SK-N-SH (cell line): ENCODE measurements around the gene POU2F3. TPM values are rescaled to one million over a fixed set of nuclear protein-coding genes. Genes with fewer than 3 reads are reported as not detected.
A peak's percentile ranks its signal among the peaks of the same experiment; 100 is the strongest.

Source experiments
- CTCF ChIA-PET: fragments of 300-600, 350-600 bp; formaldehyde crosslinking; extraction: SDS; loops from one replicate; lab custom pipeline; 2021; lab: Yijun Ruan, JAX
- POLR2A ChIA-PET: fragments of 350-600 bp; sonication (Branson Sonifier 250); formaldehyde crosslinking; extraction: SDS; loops from one replicate; lab custom pipeline; 2020; ENCODE audit warnings: antibody characterized with exemption, inconsistent platforms; lab: Yijun Ruan, JAX
- DNase-seq: peaks from one replicate; pipeline ENCODE4 v3.0.0; 2012
- H2AFZ ChIP-seq: fragments of 200-600 bp; sonication (generic); 2 replicates; pipeline ENCODE4 v1.8.1; 2016; ENCODE audit warnings: antibody characterized with exemption, mild to moderate bottlenecking, low read depth
- H3F3A ChIP-seq: fragments of 200-600 bp; sonication (generic); replicated peaks from 2 replicates; pipeline ENCODE3; 2016; ENCODE audit warnings: antibody characterized with exemption, mild to moderate bottlenecking; ENCODE audit not compliant: insufficient read depth
- H3K27ac ChIP-seq, 2 experiments: fragments of 200-500 bp in 1 of 2; fragments of 200-600 bp in 1 of 2; sonication (Bioruptor generic) in 1 of 2; sonication (generic), shearing (Covaris generic) in 1 of 2; 2 replicates each; pipeline versions ENCODE4 v1.5.1 to v1.6.1; 2014 to 2016; ENCODE audit warnings: low read depth in 2 of 2, inconsistent platforms in 1 of 2, low read length in 1 of 2, mild to moderate bottlenecking in 1 of 2, mixed read lengths in 1 of 2
- H3K27me3 ChIP-seq: fragments of 200-600 bp; sonication (generic), shearing (Covaris generic); 2 replicates; pipeline ENCODE4 v1.6.1; 2016; ENCODE audit warnings: mixed run types; ENCODE audit not compliant: insufficient read depth
- H3K36me3 ChIP-seq, 2 experiments: fragments of 200-500 bp in 1 of 2; fragments of 200-600 bp in 1 of 2; sonication (Bioruptor generic) in 1 of 2; sonication (generic) in 1 of 2; replicated peaks in 1 of 2; 2 replicates each; pipeline versions ENCODE3 to v1.5.1; 2014 to 2016; ENCODE audit warnings: low read length in 1 of 2, mild to moderate bottlenecking in 1 of 2; ENCODE audit not compliant: insufficient read depth in 2 of 2, control insufficient read depth in 1 of 2
- H3K4me1 ChIP-seq, 2 experiments: fragments of 200-500 bp in 1 of 2; fragments of 200-600 bp in 1 of 2; sonication (Bioruptor generic) in 1 of 2; sonication (generic), shearing (Covaris generic) in 1 of 2; 2 replicates each; pipeline versions ENCODE4 v1.5.1 to v1.6.1; 2014 to 2016; ENCODE audit warnings: low read depth in 1 of 2, low read length in 1 of 2, mixed run types in 1 of 2; ENCODE audit not compliant: insufficient read depth in 2 of 2, control insufficient read depth in 1 of 2
- H3K4me2 ChIP-seq: fragments of 200-600 bp; sonication (generic), shearing (Covaris generic); 2 replicates; pipeline ENCODE4 v1.6.1; 2017; ENCODE audit warnings: mixed run types
- H3K4me3 ChIP-seq, 2 experiments: fragments of 200-500 bp in 1 of 2; fragments of 200-600 bp in 1 of 2; sonication (Bioruptor generic) in 1 of 2; sonication (generic), shearing (Covaris generic) in 1 of 2; 2 replicates each; pipeline versions ENCODE4 v1.5.1 to v1.8.1; 2014 to 2016; ENCODE audit warnings: low read depth in 2 of 2, inconsistent platforms in 1 of 2, low read length in 1 of 2, mild to moderate bottlenecking in 1 of 2, mixed read lengths in 1 of 2, moderate library complexity in 1 of 2
- H3K79me2 ChIP-seq: fragments of 200-600 bp; sonication (generic); 2 replicates; pipeline ENCODE4 v1.8.1; 2017; ENCODE audit warnings: mild to moderate bottlenecking; ENCODE audit not compliant: insufficient read depth
- H3K9ac ChIP-seq: fragments of 200-600 bp; sonication (generic); 2 replicates; pipeline ENCODE4 v1.6.1; 2017; ENCODE audit warnings: mixed run types
- H3K9me2 ChIP-seq: fragments of 200-600 bp; sonication (generic); 2 replicates; pipeline ENCODE4 v1.6.1; 2017; ENCODE audit warnings: mixed run types
- H3K9me3 ChIP-seq: fragments of 200-600 bp; sonication (generic); 2 replicates; pipeline ENCODE4 v1.6.1; 2017; ENCODE audit warnings: mixed run types, mild to moderate bottlenecking, moderate library complexity
- H4K20me1 ChIP-seq: fragments of 200-600 bp; sonication (generic); 2 replicates; pipeline ENCODE4 v1.6.1; 2017; ENCODE audit warnings: mild to moderate bottlenecking, mixed run types; ENCODE audit not compliant: insufficient read depth
- ELF1 ChIP-seq: IDR thresholded peaks from 2 replicates; pipeline ENCODE4 v1.4.0; 2012
- EP300 ChIP-seq, 2 experiments: IDR thresholded peaks; 2 replicates each; pipeline versions ENCODE4 v1.4.0 to v1.6.1; 2012; ENCODE audit warnings: borderline replicate concordance in 1 of 2, low read depth in 1 of 2, low read length in 1 of 2
- EZH2phosphoT487 ChIP-seq: fragments of 200-600 bp; sonication (generic); IDR thresholded peaks from 2 replicates; pipeline ENCODE4 v1.6.1; 2017; ENCODE audit warnings: low read depth, mixed run types, mild to moderate bottlenecking, antibody characterized with exemption, moderate library complexity, borderline replicate concordance
- FOSL2 ChIP-seq: IDR thresholded peaks from 2 replicates; pipeline ENCODE4 v1.4.0; 2012; ENCODE audit warnings: low read depth, mild to moderate bottlenecking, moderate library complexity, borderline replicate concordance
- FOXJ3 ChIP-seq: sonication (generic); formaldehyde crosslinking; IDR thresholded peaks from 2 replicates; pipeline ENCODE4 v1.5.1; 2020; ENCODE audit warnings: mild to moderate bottlenecking, missing genetic modification reagents
- FOXM1 ChIP-seq: IDR thresholded peaks from 2 replicates; pipeline ENCODE4 v1.4.0; 2012; ENCODE audit warnings: low read depth, mild to moderate bottlenecking
- GABPA ChIP-seq: IDR thresholded peaks from 2 replicates; pipeline ENCODE4 v1.4.0; 2012; ENCODE audit warnings: low read depth, mild to moderate bottlenecking
- IRF3 ChIP-seq: fragments of 150-350 bp; IDR thresholded peaks from 2 replicates; pipeline ENCODE4 v1.6.1; 2016; ENCODE audit warnings: mild to moderate bottlenecking, low read depth, low read length
- JUND ChIP-seq: IDR thresholded peaks from 2 replicates; pipeline ENCODE4 v1.4.0; 2012
- MEF2A ChIP-seq: IDR thresholded peaks from 2 replicates; pipeline ENCODE4 v1.4.0; 2012; ENCODE audit warnings: low read depth, borderline replicate concordance
- MXI1 ChIP-seq: IDR thresholded peaks from 2 replicates; pipeline ENCODE4 v1.6.1; 2012; ENCODE audit warnings: mild to moderate bottlenecking, low read depth, low read length, improper control_type of control experiment
- NFIC ChIP-seq: IDR thresholded peaks from 2 replicates; pipeline ENCODE4 v1.4.0; 2012; ENCODE audit warnings: borderline replicate concordance
- NRF1 ChIP-seq: IDR thresholded peaks from 2 replicates; pipeline ENCODE4 v1.6.1; 2012; ENCODE audit warnings: low read depth, mild to moderate bottlenecking, low read length
- POLR2AphosphoS5 ChIP-seq: IDR thresholded peaks from 2 replicates; pipeline ENCODE4 v1.6.1; 2012; ENCODE audit warnings: low read depth, low read length
- RAD21 ChIP-seq: IDR thresholded peaks from 2 replicates; pipeline ENCODE4 v1.6.1; 2012; ENCODE audit warnings: mild to moderate bottlenecking, low read length
- REST ChIP-seq: IDR thresholded peaks from 2 replicates; pipeline ENCODE4 v1.6.1; 2012; ENCODE audit warnings: mild to moderate bottlenecking, low read depth, low read length, moderate library complexity
- RFX5 ChIP-seq: IDR thresholded peaks from 2 replicates; pipeline ENCODE4 v1.6.1; 2012; ENCODE audit warnings: mild to moderate bottlenecking, improper control_type of control experiment, low read length
- RXRA ChIP-seq: IDR thresholded peaks from 2 replicates; pipeline ENCODE4 v1.4.0; 2012; ENCODE audit warnings: low read depth, mild to moderate bottlenecking, borderline replicate concordance
- SIN3A ChIP-seq: IDR thresholded peaks from 2 replicates; pipeline ENCODE4 v1.6.1; 2012; ENCODE audit warnings: low read depth, mild to moderate bottlenecking, low read length, moderate library complexity, borderline replicate concordance
- SMC3 ChIP-seq: IDR thresholded peaks from 2 replicates; pipeline ENCODE4 v1.6.1; 2012; ENCODE audit warnings: low read depth, low read length, improper control_type of control experiment
- TAF1 ChIP-seq: IDR thresholded peaks from 2 replicates; pipeline ENCODE4 v1.6.1; 2012; ENCODE audit warnings: low read depth, mild to moderate bottlenecking, low read length, moderate library complexity, borderline replicate concordance
- TEAD4 ChIP-seq: IDR thresholded peaks from 2 replicates; pipeline ENCODE4 v1.4.0; 2012; ENCODE audit warnings: mild to moderate bottlenecking, borderline replicate concordance; ENCODE audit not compliant: insufficient read depth
- USF2 ChIP-seq: fragments of 150-350 bp; IDR thresholded peaks from 2 replicates; pipeline ENCODE4 v1.6.1; 2017; ENCODE audit warnings: antibody characterized with exemption, low read length, low read depth, borderline replicate concordance
- YY1 ChIP-seq: IDR thresholded peaks from 2 replicates; pipeline ENCODE4 v1.4.0; 2012; ENCODE audit warnings: low read depth, mild to moderate bottlenecking
- ZBTB33 ChIP-seq: IDR thresholded peaks from 2 replicates; pipeline ENCODE4 v1.4.0; 2012; ENCODE audit warnings: low read depth, borderline replicate concordance
- WGBS: methylation state at CpG from one replicate; pipeline ENCODE4 v1.1.6; 2017; ENCODE audit warnings: low lambda C conversion rate; 5-methylcytosine and 5-hydroxymethylcytosine counted together
- polyA plus RNA-seq, 3 experiments: library from polyadenylated mRNA; depleted of rRNA; stranded (reverse); fragments of >200 nt; gene quantifications; 2 replicates each; pipeline ENCODE4 v1.2.3, GENCODE V29; 2012

The POU2F3 gene
- polyA plus RNA-seq, 1 of the 3 experiments (the other 2 are of a cell fraction), result 0.02 TPM

- H3K9me2 ChIP-seq, result no peaks in the 10 kb centered on the region
- H4K20me1 ChIP-seq, result no peaks in the 10 kb centered on the region
- POLR2A ChIA-PET, result no interaction called here
- H3K9me3 ChIP-seq, result no peaks in the 10 kb centered on the region
- H3K4me3 ChIP-seq, result no peak overlapping the region; a peak in 1 of 4 replicates
- H2AFZ ChIP-seq, result no peak overlapping the region
- peaks cover 35% of the 10 kb centered on the region for H3K79me2 ChIP-seq
- peaks cover 3 to 54% of the 10 kb centered on the region in 2 experiments for H3K4me1 ChIP-seq
- DNase-seq, result no peak
- peaks cover 10 to 15% of the 10 kb centered on the region in 2 experiments for H3K36me3 ChIP-seq
- H3K27ac ChIP-seq, result peak overlapping the region; percentile 75 to 95
- H3K9ac ChIP-seq, result peak overlapping the region; percentile 56
- CTCF ChIA-PET, result interaction anchor here (0.7 to 1.6 kb wide), 3 partner anchors 96 to 864 kb away, joined by 3 to 5 read pairs (median 4); no protein-coding TSS in a partner anchor
- peaks cover 49% of the 10 kb centered on the region for H3F3A ChIP-seq
- 44% methylated on average over 1 of the region's 2 CpGs for whole genome bisulfite sequencing
- H3K4me2 ChIP-seq, result peak overlapping the region; percentile 60
- H3K27me3 ChIP-seq, result no peaks in the 10 kb centered on the region
- TF ChIP-seq ELF1, result no peak
- TF ChIP-seq SMC3, result no peak
- peak; percentile 15; the same call in 1 of the 2 replicates for TF ChIP-seq FOXM1
- no peak for TF ChIP-seq IRF3
- TF ChIP-seq RAD21, result no peak
- peak; percentile 53; the same call in 1 of the 2 replicates for TF ChIP-seq RXRA
- no peak for TF ChIP-seq EZH2phosphoT487
- peak; percentile 51; the same call in 1 of the 2 replicates for TF ChIP-seq MEF2A
- TF ChIP-seq RFX5, result no peak
- TF ChIP-seq ZBTB33, result 0 out of 2 replicates have a peak, but pooled peaks have one; percentile 28
- peak in 1 of 2 experiments; percentile 86; a peak in 2 of 4 replicates for TF ChIP-seq EP300 (IDR thresholded peaks at IDR 0.05; ENCODE audit: borderline replicate concordance in 1 of 2, low read depth in 1 of 2, low read length in 1 of 2)
- peak; percentile 90 for TF ChIP-seq FOSL2
- TF ChIP-seq USF2, result no peak
- TF ChIP-seq REST, result no peak
- no peak for TF ChIP-seq YY1
- TF ChIP-seq TEAD4, result peak; percentile 95
- TF ChIP-seq POLR2AphosphoS5, result no peak; the same call in 1 of the 2 replicates
- TF ChIP-seq TAF1, result no peak; the same call in 1 of the 2 replicates
- TF ChIP-seq FOXJ3, result no peak
- TF ChIP-seq NFIC, result peak; percentile 83
- peak; percentile 94 for TF ChIP-seq JUND
- TF ChIP-seq MXI1, result no peak
- TF ChIP-seq SIN3A, result no peak
- TF ChIP-seq NRF1, result no peak
- no peak; the same call in 1 of the 2 replicates for TF ChIP-seq GABPA
Measured at GRCh38 chr11:120331301-120331996, 91.5 kb downstream of the POU2F3 start.
